Panc1 (cell line): Measurements from ENCODE around the gene SPOCK1. TPM values are rescaled to one million over a fixed set of nuclear protein-coding genes. Genes with fewer than 3 reads are reported as not detected.

Experiments used
- ATAC-seq: fragments of 200-7000 bp; cut with Tn5 transposase; 2 replicates; pipeline ENCODE4 v1.9.1; 2020; ENCODE audit warnings: mild to moderate bottlenecking, moderate library complexity
- BruUV-seq: library from RNA; stranded (reverse); fragments of 400-500 nt; replicated peaks from 2 replicates; lab custom pipeline; 2021; lab: Mats Ljungman, UMichigan
- CTCF ChIA-PET: fragments of 300-600 bp; sonication (Branson Sonifier 250); formaldehyde crosslinking; loops from one replicate; lab custom pipeline; 2022; ENCODE audit warnings: antibody characterized with exemption; lab: Charles Lee
- POLR2A ChIA-PET: fragments of 300-600 bp; sonication (Branson Sonifier 250); formaldehyde crosslinking; loops from one replicate; lab custom pipeline; 2022; ENCODE audit warnings: antibody characterized with exemption; lab: Charles Lee
- DNase-seq: peaks from one replicate; pipeline ENCODE4 v3.0.0-alpha.2; 2010; ENCODE audit warnings: low read depth, low spot score
- H3K27ac ChIP-seq: 2 replicates; pipeline ENCODE4 v1.5.1; 2011; ENCODE audit warnings: mild to moderate bottlenecking, low read length, inconsistent platforms
- H3K27me3 ChIP-seq: fragments of 200-500 bp; sonication (Bioruptor generic); 2 replicates; pipeline ENCODE4 v1.6.0; 2014; ENCODE audit warnings: low read length, inconsistent platforms; ENCODE audit not compliant: control insufficient read depth, insufficient read depth
- H3K36me3 ChIP-seq: fragments of 200-500 bp; sonication (Bioruptor generic); 2 replicates; pipeline ENCODE4 v1.5.1; 2014; ENCODE audit warnings: inconsistent platforms, mild to moderate bottlenecking, low read length, moderate library complexity; ENCODE audit not compliant: control insufficient read depth, insufficient read depth
- H3K4me1 ChIP-seq: 2 replicates; pipeline ENCODE4 v1.5.1; 2011; ENCODE audit warnings: inconsistent platforms, mild to moderate bottlenecking, low read length, moderate library complexity; ENCODE audit not compliant: control insufficient read depth, insufficient read depth
- H3K4me3 ChIP-seq, 2 experiments: 2 replicates each; pipeline ENCODE4 v1.5.1; 2011 to 2012; ENCODE audit warnings: low read depth in 2 of 2, low read length in 2 of 2, mild to moderate bottlenecking in 2 of 2, inconsistent platforms in 1 of 2, moderate library complexity in 1 of 2
- H3K9me3 ChIP-seq: fragments of 200-500 bp; sonication (Bioruptor generic); 2 replicates; pipeline ENCODE4 v1.5.1; 2014; ENCODE audit warnings: low read depth, mild to moderate bottlenecking, inconsistent platforms, low read length, moderate library complexity; ENCODE audit not compliant: control insufficient read depth, insufficient read depth
- CTCF ChIP-seq: fragments of 450-650 bp; IDR thresholded peaks from 2 replicates; pipeline ENCODE4 v1.5.1; 2017; ENCODE audit warnings: mild to moderate bottlenecking
- POLR2AphosphoS5 ChIP-seq: IDR thresholded peaks from 2 replicates; pipeline ENCODE4 v1.6.1; 2012; ENCODE audit warnings: mild to moderate bottlenecking, low read depth, low read length, moderate library complexity
- REST ChIP-seq, 2 experiments: IDR thresholded peaks; 2 replicates each; pipeline ENCODE4 v1.6.1; 2011 to 2012; ENCODE audit warnings: low read depth in 2 of 2, control low read depth in 1 of 2, low read length in 1 of 2, mild to moderate bottlenecking in 1 of 2, moderate library complexity in 1 of 2; ENCODE audit not compliant: insufficient read depth in 1 of 2
- SIN3A ChIP-seq: IDR thresholded peaks from 2 replicates; pipeline ENCODE4 v1.6.1; 2012; ENCODE audit warnings: low read depth, mild to moderate bottlenecking, low read length, moderate library complexity, borderline replicate concordance; ENCODE audit not compliant: insufficient read depth
- TCF7L2 ChIP-seq: IDR thresholded peaks from 2 replicates; pipeline ENCODE4 v1.6.1; 2011; ENCODE audit warnings: mild to moderate bottlenecking, low read depth, low read length, inconsistent platforms
- in situ Hi-C: cut with HindIII; loops from 2 replicates; pipeline ENCODE4 v1.10.0; 2016; ENCODE audit warnings: low sequenced_read_pairs, low pct_unique_long_range_greater_than_20kb
- intact Hi-C: fragments of 100-400 bp; cut with micrococcal nuclease; formaldehyde crosslinking; loops from one replicate; pipeline ENCODE4 v1.10.0; 2022; ENCODE audit not compliant: unreplicated experiment
- total RNA-seq: library from RNA; stranded (reverse); gene quantifications from one replicate; pipeline ENCODE4 v1.2.1, GENCODE V29; 2021; ENCODE audit not compliant: unreplicated experiment

Gene SPOCK1
- total RNA-seq, 1 experiment from 2014 or later: 15.6 TPM

GRCh38 chr5:137278476-137278875, 220.7 kb downstream of the SPOCK1 start:
- BruUV-seq: no TSS peak
- CTCF ChIA-PET: no interaction called here
- H3K27me3 ChIP-seq: no peaks in the 10 kb centered on the region
- DNase-seq (no peak), ATAC-seq (no peak)
- H3K4me3 ChIP-seq: no peak overlapping the region
- POLR2A ChIA-PET: no interaction called here
- in situ Hi-C loops (no loop called here), intact Hi-C loops (no loop called here)
- TF ChIP-seq CTCF: no peak
- no peak for TF ChIP-seq SIN3A
- no peak for TF ChIP-seq TCF7L2
- no peak for TF ChIP-seq POLR2AphosphoS5
- no peak for TF ChIP-seq REST (IDR thresholded peaks at IDR 0.05; ENCODE audit: insufficient read depth in 1 of 2, low read depth in 2 of 2, low read length in 1 of 2)
- no peak overlapping the region for H3K27ac ChIP-seq
- no peaks in the 10 kb centered on the region for H3K4me1 ChIP-seq
- H3K9me3 ChIP-seq: no peaks in the 10 kb centered on the region
- H3K36me3 ChIP-seq: no peaks in the 10 kb centered on the region

GRCh38 chr5:137275083-137275482, 224.0 kb downstream of the SPOCK1 start:
- BruUV-seq: no TSS peak
- ChIA-PET POLR2A (no interaction called here), CTCF (no interaction called here)
- intact Hi-C loops: no loop called here
- Histone ChIP-seq H3K9me3 (no peaks in the 10 kb centered on the region), H3K27ac (no peak overlapping the region), H3K27me3 (no peaks in the 10 kb centered on the region), H3K36me3 (no peaks in the 10 kb centered on the region), H3K4me3 (no peak overlapping the region), H3K4me1 (no peaks in the 10 kb centered on the region)
- in situ Hi-C loops: no loop called here
- TF ChIP-seq CTCF (no peak), POLR2AphosphoS5 (no peak), TCF7L2 (no peak)
- DNase-seq (no peak), ATAC-seq (no peak)
